ENCODE results near the gene GTPBP10. TPM values are rescaled to one million over a fixed set of nuclear protein-coding genes. Genes with fewer than 3 reads are reported as not detected.

GTPBP10 gene
- total and polyA plus RNA-seq, 2 donors = 8.2 to 32.9 TPM

- Histone ChIP-seq H3K36me3 (ENCODE audit: insufficient read depth) (no peaks in the 10 kb centered on the region), H3K4me3 (ENCODE audit: low read depth, low read length) (no peak overlapping the region), H3K4me1 (ENCODE audit: insufficient read depth) (no peaks in the 10 kb centered on the region), H3K27ac (ENCODE audit: low read depth) (no peak overlapping the region)
- WGBS = 71% methylated on average over 4 of the region's 4 CpGs
- DNase-seq (ENCODE audit: extremely low spot score) = no peak
Observed at GRCh38 chr7:90396420-90396819, 49.9 kb downstream of the GTPBP10 start.

- no peak overlapping the region for H3K27ac ChIP-seq (ENCODE audit: low read depth)
- no peak for DNase-seq (ENCODE audit: extremely low spot score)
- WGBS = 14% methylated on average over 4 of the region's 4 CpGs
- no peaks in the 10 kb centered on the region for H3K36me3 ChIP-seq (ENCODE audit: insufficient read depth)
- no peaks in the 10 kb centered on the region for H3K4me1 ChIP-seq (ENCODE audit: insufficient read depth)
- no peak overlapping the region for H3K4me3 ChIP-seq (ENCODE audit: low read depth, low read length)
Observed at GRCh38 chr7:90401989-90402388, 55.5 kb downstream of the GTPBP10 start.

GRCh38 chr7:90402785-90403173 lies 56.3 kb downstream of the GTPBP10 start:
- Histone ChIP-seq H3K27ac (ENCODE audit: low read depth) (peak overlapping the region; percentile 23), H3K4me1 (ENCODE audit: insufficient read depth) (no peaks in the 10 kb centered on the region), H3K4me3 (ENCODE audit: low read depth, low read length) (peak overlapping the region; percentile 61), H3K36me3 (ENCODE audit: insufficient read depth) (no peaks in the 10 kb centered on the region)
- WGBS = 27% methylated on average over 1 of the region's 1 CpG
- no peak for DNase-seq (ENCODE audit: extremely low spot score)

GRCh38 chr7:90403174-90404113 lies 56.9 kb downstream of the GTPBP10 start, which contains the start of gene CLDN12:
Gene CLDN12, plus strand, starts transcription at chr7:90403461. Its CDS starts 9,216 bp downstream, at chr7:90412677.
- under 1% methylated on average over 35 of the region's 35 CpGs for WGBS
- peak; percentile 74 for DNase-seq (ENCODE audit: extremely low spot score)
- H3K4me1 ChIP-seq (ENCODE audit: insufficient read depth) = no peaks in the 10 kb centered on the region
- peak within 1 kb of the TSS; percentile 68 for H3K27ac ChIP-seq (ENCODE audit: low read depth)
- H3K36me3 ChIP-seq (ENCODE audit: insufficient read depth) = no peaks in the 10 kb centered on the region
- H3K4me3 ChIP-seq (ENCODE audit: low read depth, low read length) = peak within 1 kb of the TSS; percentile 61

GRCh38 chr7:90404777-90405176 lies 58.3 kb downstream of the GTPBP10 start:
- Histone ChIP-seq H3K4me3 (ENCODE audit: low read depth, low read length) (no peak overlapping the region), H3K27ac (ENCODE audit: low read depth) (no peak overlapping the region), H3K4me1 (ENCODE audit: insufficient read depth) (no peaks in the 10 kb centered on the region), H3K36me3 (ENCODE audit: insufficient read depth) (no peaks in the 10 kb centered on the region)
- no peak for DNase-seq (ENCODE audit: extremely low spot score)
- whole genome bisulfite sequencing = 90% methylated on average over 4 of the region's 4 CpGs

GRCh38 chr7:90407484-90407821 lies 60.9 kb downstream of the GTPBP10 start:
- 81% methylated on average over 1 of the region's 1 CpG for WGBS
- Histone ChIP-seq H3K36me3 (ENCODE audit: insufficient read depth) (no peaks in the 10 kb centered on the region), H3K4me3 (ENCODE audit: low read depth, low read length) (no peak overlapping the region), H3K27ac (ENCODE audit: low read depth) (no peak overlapping the region), H3K4me1 (ENCODE audit: insufficient read depth) (no peaks in the 10 kb centered on the region)
- no peak for DNase-seq (ENCODE audit: extremely low spot score)

GRCh38 chr7:90408142-90408541 lies 61.6 kb downstream of the GTPBP10 start:
- H3K4me3 ChIP-seq (ENCODE audit: low read depth, low read length) = no peak overlapping the region
- H3K27ac ChIP-seq (ENCODE audit: low read depth) = no peak overlapping the region
- 84% methylated on average over 1 of the region's 1 CpG for WGBS
- DNase-seq (ENCODE audit: extremely low spot score) = no peak
- no peaks in the 10 kb centered on the region for H3K36me3 ChIP-seq (ENCODE audit: insufficient read depth)
- no peaks in the 10 kb centered on the region for H3K4me1 ChIP-seq (ENCODE audit: insufficient read depth)

- WGBS = 63% methylated on average over 3 of the region's 3 CpGs
- Histone ChIP-seq H3K4me3 (ENCODE audit: low read depth, low read length) (no peak overlapping the region), H3K36me3 (ENCODE audit: insufficient read depth) (no peaks in the 10 kb centered on the region), H3K27ac (ENCODE audit: low read depth) (no peak overlapping the region), H3K4me1 (ENCODE audit: insufficient read depth) (no peaks in the 10 kb centered on the region)
- DNase-seq (ENCODE audit: extremely low spot score) = no peak
Observed at GRCh38 chr7:90409667-90410066, 63.2 kb downstream of the GTPBP10 start.

GRCh38 chr7:90411510-90411909 lies 65.0 kb downstream of the GTPBP10 start:
- H3K4me1 ChIP-seq (ENCODE audit: insufficient read depth) = no peaks in the 10 kb centered on the region
- H3K4me3 ChIP-seq (ENCODE audit: low read depth, low read length) = no peak overlapping the region
- WGBS = 82% methylated on average over 2 of the region's 2 CpGs
- H3K36me3 ChIP-seq (ENCODE audit: insufficient read depth) = no peaks in the 10 kb centered on the region
- H3K27ac ChIP-seq (ENCODE audit: low read depth) = no peak overlapping the region
- no peak for DNase-seq (ENCODE audit: extremely low spot score)

- 92% methylated on average over 11 of the region's 11 CpGs for WGBS
- Histone ChIP-seq H3K4me3 (ENCODE audit: low read depth, low read length) (no peak overlapping the region), H3K27ac (ENCODE audit: low read depth) (no peak overlapping the region), H3K36me3 (ENCODE audit: insufficient read depth) (no peaks in the 10 kb centered on the region), H3K4me1 (ENCODE audit: insufficient read depth) (no peaks in the 10 kb centered on the region)
- no peak for DNase-seq (ENCODE audit: extremely low spot score)
Observed at GRCh38 chr7:90412458-90413184, 66.1 kb downstream of the GTPBP10 start.

GRCh38 chr7:90413185-90413528 lies 66.6 kb downstream of the GTPBP10 start:
- H3K27ac ChIP-seq (ENCODE audit: low read depth) = no peak overlapping the region
- DNase-seq (ENCODE audit: extremely low spot score) = no peak
- H3K4me1 ChIP-seq (ENCODE audit: insufficient read depth) = no peaks in the 10 kb centered on the region
- H3K4me3 ChIP-seq (ENCODE audit: low read depth, low read length) = no peak overlapping the region
- 98% methylated on average over 2 of the region's 2 CpGs for WGBS
- H3K36me3 ChIP-seq (ENCODE audit: insufficient read depth) = no peaks in the 10 kb centered on the region

GRCh38 chr7:90421651-90422050 lies 75.1 kb downstream of the GTPBP10 start:
- DNase-seq (ENCODE audit: extremely low spot score) = no peak
- H3K4me1 ChIP-seq (ENCODE audit: insufficient read depth) = no peaks in the 10 kb centered on the region
- 88% methylated on average over 6 of the region's 6 CpGs for WGBS
- no peak overlapping the region for H3K4me3 ChIP-seq (ENCODE audit: low read depth, low read length)
- H3K27ac ChIP-seq (ENCODE audit: low read depth) = no peak overlapping the region
- H3K36me3 ChIP-seq (ENCODE audit: insufficient read depth) = no peaks in the 10 kb centered on the region

GRCh38 chr7:90424720-90425119 lies 78.2 kb downstream of the GTPBP10 start:
- Histone ChIP-seq H3K36me3 (ENCODE audit: insufficient read depth) (no peaks in the 10 kb centered on the region), H3K4me3 (ENCODE audit: low read depth, low read length) (no peak overlapping the region), H3K4me1 (ENCODE audit: insufficient read depth) (no peaks in the 10 kb centered on the region), H3K27ac (ENCODE audit: low read depth) (no peak overlapping the region)
- DNase-seq (ENCODE audit: extremely low spot score) = no peak
- 86% methylated on average over 3 of the region's 3 CpGs for WGBS

- no peak overlapping the region for H3K4me3 ChIP-seq (ENCODE audit: low read depth, low read length)
- no peak for DNase-seq (ENCODE audit: extremely low spot score)
- no peaks in the 10 kb centered on the region for H3K36me3 ChIP-seq (ENCODE audit: insufficient read depth)
- no peaks in the 10 kb centered on the region for H3K4me1 ChIP-seq (ENCODE audit: insufficient read depth)
- WGBS = 81% methylated on average over 2 of the region's 2 CpGs
- no peak overlapping the region for H3K27ac ChIP-seq (ENCODE audit: low read depth)
Observed at GRCh38 chr7:90425376-90425775, 78.9 kb downstream of the GTPBP10 start.

Measured in urinary bladder (tissue), 4 donors.